ENCODE data around the gene TMEM107.

DNA sequence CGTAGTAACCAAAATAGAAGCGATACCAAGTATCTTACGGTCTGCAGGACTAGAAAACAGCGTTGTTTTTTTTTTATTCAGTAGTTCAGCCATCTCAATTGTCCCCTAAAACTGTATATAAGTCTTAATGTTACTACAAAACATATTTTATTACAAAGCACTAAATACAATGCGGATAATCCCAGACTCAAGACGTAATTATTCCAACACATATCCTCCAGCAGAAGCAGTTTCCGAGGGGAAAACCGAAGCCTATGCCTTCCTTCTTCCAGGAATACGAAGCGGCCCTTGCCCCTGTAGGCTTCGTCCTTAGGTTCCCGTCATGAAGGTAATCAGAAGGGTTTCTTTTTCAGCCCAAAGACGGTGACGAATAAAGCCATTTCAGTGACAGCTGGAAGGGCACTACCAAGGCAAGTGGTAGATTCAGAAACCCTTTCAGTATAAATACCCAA lies 2.3 kb downstream of the TMEM107 start:
- TF ChIP-seq, protein P1, sequence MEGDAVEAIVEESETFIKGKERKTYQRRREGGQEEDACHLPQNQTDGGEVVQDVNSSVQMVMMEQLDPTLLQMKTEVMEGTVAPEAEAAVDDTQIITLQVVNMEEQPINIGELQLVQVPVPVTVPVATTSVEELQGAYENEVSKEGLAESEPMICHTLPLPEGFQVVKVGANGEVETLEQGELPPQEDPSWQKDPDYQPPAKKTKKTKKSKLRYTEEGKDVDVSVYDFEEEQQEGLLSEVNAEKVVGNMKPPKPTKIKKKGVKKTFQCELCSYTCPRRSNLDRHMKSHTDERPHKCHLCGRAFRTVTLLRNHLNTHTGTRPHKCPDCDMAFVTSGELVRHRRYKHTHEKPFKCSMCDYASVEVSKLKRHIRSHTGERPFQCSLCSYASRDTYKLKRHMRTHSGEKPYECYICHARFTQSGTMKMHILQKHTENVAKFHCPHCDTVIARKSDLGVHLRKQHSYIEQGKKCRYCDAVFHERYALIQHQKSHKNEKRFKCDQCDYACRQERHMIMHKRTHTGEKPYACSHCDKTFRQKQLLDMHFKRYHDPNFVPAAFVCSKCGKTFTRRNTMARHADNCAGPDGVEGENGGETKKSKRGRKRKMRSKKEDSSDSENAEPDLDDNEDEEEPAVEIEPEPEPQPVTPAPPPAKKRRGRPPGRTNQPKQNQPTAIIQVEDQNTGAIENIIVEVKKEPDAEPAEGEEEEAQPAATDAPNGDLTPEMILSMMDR (IDR thresholded peaks at IDR 0.05; ENCODE audit: low read length), result no peak
- TF ChIP-seq EZH2 (optimal IDR thresholded peaks at IDR 0.05; ENCODE audit: low read depth, low read length) (no peak), EZH2phosphoT487 (IDR thresholded peaks at IDR 0.05; ENCODE audit: low read length) (no peak)

Data from MM.1S (cell line).